SIG-M5 (cell line): ENCODE results near the gene MBD4.
"Not testable (repeated sequence)": the region's sequence is repeated elsewhere in the genome, so short reads cannot be mapped to it uniquely, and the experiment has no call there.

ENCODE experiments used
- DNase-seq: peaks from one replicate; lab custom pipeline; 2025; lab: John Stamatoyannopoulos, UW

MBD4 gene

GRCh38 chr3:129429602-129430001 is 10.1 kb downstream of the MBD4 start:
- no peak for DNase-seq

- no peak for DNase-seq
Observed at GRCh38 chr3:129429080-129429451, 10.7 kb downstream of the MBD4 start.

GRCh38 chr3:129428376-129429079 is 11.2 kb downstream of the MBD4 start, which contains the start of gene EFCAB12:
TSS of gene EFCAB12 (minus strand) at chr3:129428636. CDS start at chr3:129428488, 148 bp downstream.
- DNase-seq = no peak

- no peak for DNase-seq
Observed at GRCh38 chr3:129428007-129428375, 11.8 kb downstream of the MBD4 start.

GRCh38 chr3:129425619-129426018 is 14.1 kb downstream of the MBD4 start:
- no peak for DNase-seq

- no peak for DNase-seq
Observed at GRCh38 chr3:129425213-129425612, 14.5 kb downstream of the MBD4 start.

- DNase-seq = peak; percentile 60
Observed at GRCh38 chr3:129424185-129424841, 15.4 kb downstream of the MBD4 start.

- DNase-seq = no peak
Observed at GRCh38 chr3:129422897-129423296, 16.9 kb downstream of the MBD4 start.

- no peak for DNase-seq
Observed at GRCh38 chr3:129421988-129422745, 17.6 kb downstream of the MBD4 start.

- DNase-seq = no peak
Observed at GRCh38 chr3:129421236-129421883, 18.4 kb downstream of the MBD4 start.

- DNase-seq = no peak
Observed at GRCh38 chr3:129419476-129419875, 20.3 kb downstream of the MBD4 start.

- DNase-seq = no peak
Observed at GRCh38 chr3:129418041-129418973, 21.4 kb downstream of the MBD4 start.

- DNase-seq = no peak
Observed at GRCh38 chr3:129417326-129417725, 22.4 kb downstream of the MBD4 start.

GRCh38 chr3:129416415-129416814 is 23.3 kb downstream of the MBD4 start:
- no peak for DNase-seq

GRCh38 chr3:129415830-129416229 is 23.9 kb downstream of the MBD4 start:
- no peak for DNase-seq

GRCh38 chr3:129415378-129415777 is 24.4 kb downstream of the MBD4 start:
- no peak for DNase-seq

- DNase-seq = no peak
Observed at GRCh38 chr3:129413687-129414506, 25.9 kb downstream of the MBD4 start.

- DNase-seq = not testable (repeated sequence)
Observed at GRCh38 chr3:129413238-129413637, 26.5 kb downstream of the MBD4 start.

GRCh38 chr3:129412542-129413198 is 27.1 kb downstream of the MBD4 start:
- no peak for DNase-seq

GRCh38 chr3:129410971-129411370 is 28.8 kb downstream of the MBD4 start:
- DNase-seq = no peak
